IMR-90 (cell line): Measurements from ENCODE around the gene FGGY. TPM values are rescaled to one million over a fixed set of nuclear protein-coding genes. Genes with fewer than 3 reads are reported as not detected.
A peak's percentile ranks its signal among the peaks of the same experiment; 100 is the strongest.

Experiments
- ATAC-seq: fragments of 200-7000 bp; cut with Tn5 transposase; 2 replicates; pipeline ENCODE4 v1.9.1; 2020; ENCODE audit warnings: low read depth, mild to moderate bottlenecking, moderate library complexity
- BruUV-seq: library from RNA; stranded (reverse); fragments of 400-500 nt; replicated peaks from 2 replicates; lab custom pipeline; 2021; lab: Mats Ljungman, UMichigan
- CTCF ChIA-PET: fragments of 300-600 bp; formaldehyde crosslinking; extraction: SDS; loops from one replicate; lab custom pipeline; 2021; ENCODE audit warnings: antibody characterized with exemption; lab: Yijun Ruan, JAX
- POLR2A ChIA-PET: fragments of 300-600 bp; sonication (Branson Sonifier 250); formaldehyde crosslinking; loops from one replicate; lab custom pipeline; 2022; ENCODE audit warnings: antibody characterized with exemption; ENCODE audit not compliant: unreplicated experiment; lab: Charles Lee
- DNase-seq: peaks from one replicate; pipeline ENCODE4 v3.0.0; 2013
- H2AFZ ChIP-seq: replicated peaks from 2 replicates; pipeline ENCODE3; 2013; ENCODE audit warnings: low read length, mild to moderate bottlenecking; ENCODE audit not compliant: poor library complexity
- H2AK5ac ChIP-seq: 2 replicates; pipeline ENCODE4 v1.6.1; 2013; ENCODE audit warnings: low read depth, low read length, inconsistent platforms
- H2AK9ac ChIP-seq: replicated peaks from 2 replicates; pipeline ENCODE3; 2013; ENCODE audit warnings: mild to moderate bottlenecking, low read depth, low read length, moderate library complexity; ENCODE audit not compliant: poor library complexity
- H2BK120ac ChIP-seq: 2 replicates; pipeline ENCODE4 v1.6.1; 2013; ENCODE audit warnings: low read depth, low read length, inconsistent platforms
- H2BK15ac ChIP-seq: 3 replicates; pipeline ENCODE4 v1.6.1; 2013; ENCODE audit warnings: low read depth, low read length, inconsistent platforms
- H2BK20ac ChIP-seq: 2 replicates; pipeline ENCODE4 v1.6.1; 2013; ENCODE audit warnings: low read depth, mild to moderate bottlenecking, inconsistent platforms, low read length, moderate library complexity
- H2BK5ac ChIP-seq: 2 replicates; pipeline ENCODE4 v1.6.1; 2013; ENCODE audit warnings: mild to moderate bottlenecking, low read depth, low read length, inconsistent platforms; ENCODE audit not compliant: poor library complexity, severe bottlenecking
- H3K14ac ChIP-seq: replicated peaks from 2 replicates; pipeline ENCODE4 v1.6.1; 2013; ENCODE audit warnings: low read depth, low read length, inconsistent platforms
- H3K18ac ChIP-seq: 2 replicates; pipeline ENCODE4 v1.6.1; 2013; ENCODE audit warnings: low read depth, low read length, control low read depth
- H3K23ac ChIP-seq: 2 replicates; pipeline ENCODE4 v1.6.1; 2013; ENCODE audit warnings: low read depth, low read length, inconsistent platforms
- H3K27ac ChIP-seq: 2 replicates; pipeline ENCODE4 v1.5.1; 2013; ENCODE audit warnings: mild to moderate bottlenecking, control low read depth, low read length; ENCODE audit not compliant: insufficient read depth
- H3K27me3 ChIP-seq: 2 replicates; pipeline ENCODE4 v1.6.1; 2013; ENCODE audit warnings: low read length; ENCODE audit not compliant: control insufficient read depth, insufficient read depth
- H3K36me3 ChIP-seq: 2 replicates; pipeline ENCODE4 v1.6.1; 2013; ENCODE audit warnings: low read length, mixed read lengths; ENCODE audit not compliant: control insufficient read depth, insufficient read depth
- H3K4ac ChIP-seq: 2 replicates; pipeline ENCODE4 v1.6.1; 2013; ENCODE audit warnings: low read depth, low read length, inconsistent platforms
- H3K4me1 ChIP-seq: 2 replicates; pipeline ENCODE4 v1.6.1; 2013; ENCODE audit warnings: low read length, mixed read lengths; ENCODE audit not compliant: control insufficient read depth, insufficient read depth
- H3K4me2 ChIP-seq: 2 replicates; pipeline ENCODE4 v1.6.1; 2013; ENCODE audit warnings: low read depth, mild to moderate bottlenecking, control low read depth, low read length, moderate library complexity
- H3K4me3 ChIP-seq: 2 replicates; pipeline ENCODE4 v1.5.1; 2013; ENCODE audit warnings: low read depth, mild to moderate bottlenecking, control low read depth, low read length, moderate library complexity; ENCODE audit not compliant: insufficient read depth
- H3K56ac ChIP-seq: 2 replicates; pipeline ENCODE4 v1.6.1; 2013; ENCODE audit warnings: low read length, inconsistent platforms; ENCODE audit not compliant: insufficient read depth; ENCODE audit errors: extremely low read depth
- H3K79me1 ChIP-seq, 2 experiments: 2 replicates each; pipeline ENCODE4 v1.6.1; 2013; ENCODE audit warnings: low read length in 2 of 2, inconsistent platforms in 1 of 2, low read depth in 1 of 2
- H3K9ac ChIP-seq: 2 replicates; pipeline ENCODE4 v1.6.1; 2013; ENCODE audit warnings: low read depth, low read length, control low read depth
- H3K9me1 ChIP-seq: 2 replicates; pipeline ENCODE4 v1.6.1; 2013; ENCODE audit warnings: low read length, inconsistent platforms; ENCODE audit not compliant: insufficient read depth
- H3K9me3 ChIP-seq: 2 replicates; pipeline ENCODE4 v1.6.1; 2013; ENCODE audit warnings: low read length; ENCODE audit not compliant: control insufficient read depth, insufficient read depth
- H4K20me1 ChIP-seq: 2 replicates; pipeline ENCODE4 v1.6.1; 2013; ENCODE audit warnings: low read length, inconsistent platforms; ENCODE audit not compliant: insufficient read depth
- H4K5ac ChIP-seq: 2 replicates; pipeline ENCODE4 v1.6.1; 2013; ENCODE audit warnings: mild to moderate bottlenecking, low read depth, low read length, control low read depth
- H4K8ac ChIP-seq, 2 experiments: 2 replicates each; pipeline ENCODE4 v1.6.1; 2013; ENCODE audit warnings: low read depth in 2 of 2, low read length in 2 of 2, control low read depth in 1 of 2, inconsistent platforms in 1 of 2
- H4K91ac ChIP-seq: 2 replicates; pipeline ENCODE4 v1.6.1; 2013; ENCODE audit warnings: low read depth, low read length, inconsistent platforms; ENCODE audit not compliant: insufficient read depth
- CEBPB ChIP-seq: IDR thresholded peaks from 2 replicates; pipeline ENCODE4 v1.6.1; 2012; ENCODE audit warnings: low read depth, low read length, improper control_type of control experiment
- CHD1 ChIP-seq: IDR thresholded peaks from 2 replicates; pipeline ENCODE4 v1.6.1; 2012; ENCODE audit warnings: low read depth, low read length, improper control_type of control experiment
- CTCF ChIP-seq: conservative IDR thresholded peaks from 2 replicates; pipeline ENCODE4 v1.5.1; 2012; ENCODE audit warnings: mild to moderate bottlenecking, low read depth, low read length, improper control_type of control experiment
- ELK1 ChIP-seq: fragments of 150-350 bp; IDR thresholded peaks from 2 replicates; pipeline ENCODE4 v1.6.1; 2016; ENCODE audit warnings: low read depth, mild to moderate bottlenecking, low read length, moderate library complexity, borderline replicate concordance
- FOS ChIP-seq: fragments of 150-350 bp; IDR thresholded peaks from 2 replicates; pipeline ENCODE4 v1.6.1; 2016; ENCODE audit warnings: low read depth, low read length
- MAFK ChIP-seq: IDR thresholded peaks from 2 replicates; pipeline ENCODE4 v1.6.1; 2012; ENCODE audit warnings: low read depth, low read length, improper control_type of control experiment
- MAZ ChIP-seq: IDR thresholded peaks from 2 replicates; pipeline ENCODE4 v1.6.1; 2012; ENCODE audit warnings: low read depth, mild to moderate bottlenecking, low read length, improper control_type of control experiment, moderate library complexity, borderline replicate concordance
- MXI1 ChIP-seq: IDR thresholded peaks from 2 replicates; pipeline ENCODE4 v1.6.1; 2012; ENCODE audit warnings: low read depth, mild to moderate bottlenecking, low read length, moderate library complexity, borderline replicate concordance
- NFE2L2 ChIP-seq: fragments of 150-350 bp; IDR thresholded peaks from 2 replicates; pipeline ENCODE4 v1.6.1; 2016; ENCODE audit warnings: low read depth, mild to moderate bottlenecking, low read length
- POLR2A ChIP-seq: IDR thresholded peaks from 2 replicates; pipeline ENCODE4 v1.6.1; 2012; ENCODE audit warnings: mild to moderate bottlenecking, low read depth, low read length
- RAD21 ChIP-seq: IDR thresholded peaks from 2 replicates; pipeline ENCODE4 v1.6.1; 2012; ENCODE audit warnings: low read length, improper control_type of control experiment
- RCOR1 ChIP-seq: IDR thresholded peaks from 2 replicates; pipeline ENCODE4 v1.6.1; 2012; ENCODE audit warnings: mild to moderate bottlenecking, low read length, improper control_type of control experiment; ENCODE audit not compliant: insufficient replicate concordance
- RFX5 ChIP-seq: IDR thresholded peaks from 2 replicates; pipeline ENCODE4 v1.8.0; 2012; ENCODE audit warnings: low read depth, mild to moderate bottlenecking, low read length, moderate library complexity
- SMC3 ChIP-seq: fragments of 150-350 bp; IDR thresholded peaks from 2 replicates; pipeline ENCODE4 v1.6.1; 2016; ENCODE audit warnings: low read depth, mild to moderate bottlenecking, antibody characterized with exemption, low read length, moderate library complexity
- USF2 ChIP-seq: fragments of 150-350 bp; IDR thresholded peaks from 2 replicates; pipeline ENCODE4 v1.6.1; 2017; ENCODE audit warnings: mild to moderate bottlenecking, antibody characterized with exemption, low read length, low read depth
- WGBS, 2 experiments: methylation state at CpG; one replicate each; pipeline versions ENCODE4 v1.1.5 to v1.1.7; 2013; ENCODE audit warnings: missing lambda C conversion rate in 2 of 2; ENCODE audit not compliant: insufficient read length in 1 of 2; ENCODE audit errors: extremely low coverage in 2 of 2; 5-methylcytosine and 5-hydroxymethylcytosine counted together
- dilution Hi-C: fragments of 300-500 bp; cut with HindIII; formaldehyde crosslinking; loops from one replicate; pipeline ENCODE4 v1.14.3; 2018; ENCODE audit warnings: low sequenced_read_pairs; ENCODE audit not compliant: unreplicated experiment
- in situ Hi-C: fragments of 300-500 bp; cut with MboI; formaldehyde crosslinking; loops from 3 replicates; pipeline ENCODE4 v1.14.3; 2019; ENCODE audit warnings: low sequenced_read_pairs, inconsistent platforms, mixed read lengths
- intact Hi-C: fragments of 100-400 bp; cut with micrococcal nuclease; formaldehyde crosslinking; loops from 2 replicates; pipeline ENCODE4 v1.10.0; 2022
- polyA plus RNA-seq, 3 experiments: library from polyadenylated mRNA; depleted of rRNA; stranded (reverse); fragments of >200 nt; gene quantifications; 2 replicates each; pipeline ENCODE4 v1.2.3, GENCODE V29; 2012; ENCODE audit warnings: low replicate concordance in 1 of 3
- total RNA-seq: library from RNA; depleted of rRNA; stranded (reverse); fragments of >200 nt; gene quantifications from 2 replicates; pipeline ENCODE4 v1.2.3, GENCODE V29; 2012

FGGY gene
- total and polyA plus RNA-seq, 2 of the 4 experiments (the other 2 are of a cell fraction) = 5.6 to 14.0 TPM

- Histone ChIP-seq H4K8ac (peak overlapping the region; percentile 69 to 84), H2BK15ac (peak overlapping the region; percentile 96), H2BK120ac (peak overlapping the region; percentile 97), H3K4ac (peak overlapping the region; percentile 97), H2BK20ac (peak overlapping the region; percentile 98), H3K79me1 (no peaks in the 10 kb centered on the region), H3K4me1 (peaks cover 21% of the 10 kb centered on the region), H2AFZ (peak overlapping the region; percentile 41), H3K36me3 (no peaks in the 10 kb centered on the region), H3K27me3 (no peaks in the 10 kb centered on the region), H3K56ac (0 out of 2 replicates have a peak overlapping the region, but pooled peaks have one; percentile 50), H2BK5ac (peak overlapping the region; percentile 82), H3K9ac (peak overlapping the region; percentile 41; the same call in 1 of the 2 replicates), H4K5ac (peak overlapping the region; percentile 100), H3K27ac (peak overlapping the region; percentile 93), H2AK9ac (peak overlapping the region; percentile 48), H4K91ac (peak overlapping the region; percentile 94), H3K18ac (peak overlapping the region; percentile 98), H3K14ac (peak overlapping the region; percentile 89), H3K9me1 (peaks cover 3% of the 10 kb centered on the region; the same call in 1 of the 2 replicates), H4K20me1 (no peaks in the 10 kb centered on the region), H2AK5ac (peak overlapping the region; percentile 98), H3K4me3 (no peak overlapping the region), H3K4me2 (peak overlapping the region; percentile 68), H3K9me3 (peaks cover 6% of the 10 kb centered on the region; the same call in 1 of the 2 replicates), H3K23ac (peak overlapping the region; percentile 93)
- intact Hi-C loops (loop anchor here (2.0 kb wide), 1 partner anchor 32 kb away; no protein-coding TSS in a partner anchor), in situ Hi-C loops (no loop called here), dilution Hi-C loops (no loop called here)
- no TSS peak for BruUV-seq
- DNase-seq (peak; percentile 75), ATAC-seq (peak; percentile 81)
- TF ChIP-seq NFE2L2 (no peak), MAZ (no peak), CTCF (no peak), ELK1 (no peak), FOS (no peak), CHD1 (no peak), MAFK (no peak), POLR2A (no peak), RCOR1 (no peak), RAD21 (no peak), USF2 (no peak), CEBPB (no peak), MXI1 (no peak), RFX5 (no peak), SMC3 (no peak)
- WGBS, 2 experiments = no CpG with 5 or more reads among the region's 2 CpGs
- ChIA-PET POLR2A (interaction anchor here (0.7 to 1.1 kb wide), 3 partner anchors 8 to 955 kb away, joined by 3 to 4 read pairs (median 4); partner anchors contain the start of gene JUN), CTCF (interaction anchor here (1.7 to 3.6 kb wide), 2 partner anchors 22 to 34 kb away, joined by 5 to 16 read pairs; no protein-coding TSS in a partner anchor)
Observed at GRCh38 chr1:59738591-59739015, 441.7 kb downstream of the FGGY start.
